SKM-1 treated with dmso at 0.1 percent for 144 hours (cell line): ENCODE data around the gene TRAF3IP1.
"Not testable (repeated sequence)": the region's sequence is repeated elsewhere in the genome, so short reads cannot be mapped to it uniquely, and the experiment has no call there.

Experiments used
- DNase-seq: peaks from one replicate; lab custom pipeline; 2025; ENCODE audit not compliant: unreplicated experiment; lab: John Stamatoyannopoulos, UW

TRAF3IP1 gene

GRCh38 chr2:238442257-238442656 lies 121.9 kb downstream of the TRAF3IP1 start:
- DNase-seq, result not testable (repeated sequence)

GRCh38 chr2:238444242-238444641 lies 123.9 kb downstream of the TRAF3IP1 start:
- no peak for DNase-seq

GRCh38 chr2:238445409-238446190 lies 125.3 kb downstream of the TRAF3IP1 start:
- DNase-seq, result no peak

GRCh38 chr2:238446371-238446770 lies 126.1 kb downstream of the TRAF3IP1 start:
- no peak for DNase-seq

- DNase-seq, result no peak
These were observed 128.0 kb downstream of the TRAF3IP1 start for GRCh38 chr2:238448031-238448955.

- no peak for DNase-seq
These were observed 128.9 kb downstream of the TRAF3IP1 start for GRCh38 chr2:238449241-238449640.

GRCh38 chr2:238449909-238450417 lies 129.6 kb downstream of the TRAF3IP1 start:
- peak; percentile 25 for DNase-seq

GRCh38 chr2:238450440-238450861 lies 130.1 kb downstream of the TRAF3IP1 start:
- no peak for DNase-seq
